ENCODE measurements around the gene RPL36. TPM values are rescaled to one million over a fixed set of nuclear protein-coding genes. Genes with fewer than 3 reads are reported as not detected.

Gene RPL36
- total RNA-seq, 4 donors from 2014 or later = 617 to 960 (median 857) TPM

- TF ChIP-seq, protein P1, sequence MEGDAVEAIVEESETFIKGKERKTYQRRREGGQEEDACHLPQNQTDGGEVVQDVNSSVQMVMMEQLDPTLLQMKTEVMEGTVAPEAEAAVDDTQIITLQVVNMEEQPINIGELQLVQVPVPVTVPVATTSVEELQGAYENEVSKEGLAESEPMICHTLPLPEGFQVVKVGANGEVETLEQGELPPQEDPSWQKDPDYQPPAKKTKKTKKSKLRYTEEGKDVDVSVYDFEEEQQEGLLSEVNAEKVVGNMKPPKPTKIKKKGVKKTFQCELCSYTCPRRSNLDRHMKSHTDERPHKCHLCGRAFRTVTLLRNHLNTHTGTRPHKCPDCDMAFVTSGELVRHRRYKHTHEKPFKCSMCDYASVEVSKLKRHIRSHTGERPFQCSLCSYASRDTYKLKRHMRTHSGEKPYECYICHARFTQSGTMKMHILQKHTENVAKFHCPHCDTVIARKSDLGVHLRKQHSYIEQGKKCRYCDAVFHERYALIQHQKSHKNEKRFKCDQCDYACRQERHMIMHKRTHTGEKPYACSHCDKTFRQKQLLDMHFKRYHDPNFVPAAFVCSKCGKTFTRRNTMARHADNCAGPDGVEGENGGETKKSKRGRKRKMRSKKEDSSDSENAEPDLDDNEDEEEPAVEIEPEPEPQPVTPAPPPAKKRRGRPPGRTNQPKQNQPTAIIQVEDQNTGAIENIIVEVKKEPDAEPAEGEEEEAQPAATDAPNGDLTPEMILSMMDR (IDR thresholded peaks at IDR 0.05; ENCODE audit: low read depth) = no peak
Measured at GRCh38 chr19:5679289-5680083, 10.6 kb upstream of the RPL36 start.

DNA sequence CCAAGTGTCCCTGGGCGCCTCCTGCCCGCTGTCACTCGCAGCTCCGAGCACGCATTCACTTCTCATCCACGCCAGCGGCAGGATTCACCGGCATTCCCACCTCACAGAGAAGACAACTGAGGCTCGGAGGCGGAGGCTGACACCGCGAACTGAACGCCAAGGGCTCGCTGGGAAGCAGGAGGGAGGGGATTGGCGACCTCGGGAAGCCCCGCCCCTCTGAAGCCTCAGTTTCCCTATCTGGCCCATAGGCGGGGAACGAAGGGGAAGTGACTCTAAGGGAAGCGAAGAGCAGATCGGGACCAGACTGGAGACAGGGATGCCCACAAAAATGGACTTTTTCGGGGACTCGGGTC, 10.0 kb upstream of the RPL36 start:
- TF ChIP-seq, protein P1 (IDR thresholded peaks at IDR 0.05; ENCODE audit: low read depth) = no peak

- TF ChIP-seq, protein P1 (IDR thresholded peaks at IDR 0.05; ENCODE audit: low read depth) = no peak
Measured at GRCh38 chr19:5680437-5681368, 9.4 kb upstream of the RPL36 start, which contains the start of the genes HSD11B1L and MICOS13. TSS of gene HSD11B1L (plus strand) at chr19:5681027. CDS start at chr19:5684833, 3,806 bp downstream. TSS of gene MICOS13 (minus strand) at chr19:5680516. CDS start at chr19:5680486, 30 bp downstream.

- TF ChIP-seq, protein P1 (IDR thresholded peaks at IDR 0.05; ENCODE audit: low read depth) = no peak
Measured at GRCh38 chr19:5681391-5682106, 8.5 kb upstream of the RPL36 start.

GRCh38 chr19:5682107-5682482, 8.0 kb upstream of the RPL36 start:
- TF ChIP-seq, protein P1 (IDR thresholded peaks at IDR 0.05; ENCODE audit: low read depth) = no peak

GRCh38 chr19:5683177-5683886, 6.8 kb upstream of the RPL36 start:
- TF ChIP-seq, protein P1 (IDR thresholded peaks at IDR 0.05; ENCODE audit: low read depth) = no peak
